Lung (tissue), 10 donors: ENCODE results near the gene TTC34. TPM values are rescaled to one million over a fixed set of nuclear protein-coding genes. Genes with fewer than 3 reads are reported as not detected.
"Not testable (repeated sequence)": the region's sequence is repeated elsewhere in the genome, so short reads cannot be mapped to it uniquely, and the experiment has no call there.

ENCODE experiments used
- ATAC-seq: fragments of 200-7000 bp; cut with Tn5 transposase; one replicate; pipeline ENCODE4 v1.9.1; 2020; ENCODE audit warnings: moderate number of reproducible peaks; ENCODE audit not compliant: insufficient read depth, low FRiP score
- DNase-seq, 3 donors: peaks; one replicate each; pipeline ENCODE4 v3.0.0-alpha.2; 2013 to 2017
- H3K27ac ChIP-seq, 2 donors: one replicate each; pipeline ENCODE4 v1.5.1; 2013; ENCODE audit warnings: mild to moderate bottlenecking in 2 of 2, moderate library complexity in 2 of 2, control low read depth in 1 of 2, inconsistent platforms in 1 of 2, low read depth in 1 of 2, low read length in 1 of 2
- H3K27me3 ChIP-seq, 3 donors: one replicate each; pipeline ENCODE4 v1.5.1; 2013; ENCODE audit warnings: low read length in 2 of 3; ENCODE audit not compliant: control insufficient read depth in 3 of 3, insufficient read depth in 3 of 3
- H3K36me3 ChIP-seq, 4 donors: one replicate each; pipeline ENCODE4 v1.5.1; 2013; ENCODE audit warnings: low read length in 4 of 4, mild to moderate bottlenecking in 1 of 4, moderate library complexity in 1 of 4; ENCODE audit not compliant: control insufficient read depth in 4 of 4, insufficient read depth in 4 of 4
- H3K4me1 ChIP-seq, 5 donors: one replicate each; pipeline ENCODE4 v1.5.1; 2013; ENCODE audit warnings: low read length in 5 of 5, mild to moderate bottlenecking in 2 of 5, moderate library complexity in 1 of 5; ENCODE audit not compliant: control insufficient read depth in 5 of 5, insufficient read depth in 5 of 5
- H3K4me3 ChIP-seq: one replicate; pipeline ENCODE4 v1.5.1; 2013; ENCODE audit warnings: mild to moderate bottlenecking, control low read depth, moderate library complexity
- H3K9ac ChIP-seq, 2 donors: one replicate each; pipeline ENCODE4 v1.5.1; 2013; ENCODE audit warnings: low read length in 2 of 2, control low read depth in 1 of 2; ENCODE audit not compliant: insufficient read depth in 1 of 2
- H3K9me3 ChIP-seq, 4 donors: one replicate each; pipeline ENCODE4 v1.5.1; 2013; ENCODE audit warnings: low read length in 3 of 4, mild to moderate bottlenecking in 1 of 4, moderate library complexity in 1 of 4; ENCODE audit not compliant: control insufficient read depth in 4 of 4, insufficient read depth in 3 of 4
- WGBS, 2 donors: extraction: QIAGEN DNeasy Blood & Tissue Kit; methylation state at CpG; one replicate each; pipeline ENCODE4 v1.1.7; 2013; 5-methylcytosine and 5-hydroxymethylcytosine counted together
- polyA plus RNA-seq, 2 donors: library from polyadenylated mRNA; stranded (reverse); fragments of 200-250 nt; gene quantifications; one replicate each; pipeline ENCODE4 v1.2.1, GENCODE V29; 2013
- total RNA-seq, 2 donors: library from RNA; depleted of rRNA in 1 of 2; stranded (reverse); fragments of >200 nt in 1 of 2; gene quantifications; one replicate each; pipeline ENCODE4 v1.2.1, GENCODE V29; 2014 to 2021
- donor health status: Bipolar disorder and iron deficiency.
- donor health status: healthy.
- donor health status: DM: yes; HTN: yes; CAD: no.

Gene TTC34
- total and polyA plus RNA-seq, 4 donors = 0.30 to 3.3 (median 0.75) TPM

DNA sequence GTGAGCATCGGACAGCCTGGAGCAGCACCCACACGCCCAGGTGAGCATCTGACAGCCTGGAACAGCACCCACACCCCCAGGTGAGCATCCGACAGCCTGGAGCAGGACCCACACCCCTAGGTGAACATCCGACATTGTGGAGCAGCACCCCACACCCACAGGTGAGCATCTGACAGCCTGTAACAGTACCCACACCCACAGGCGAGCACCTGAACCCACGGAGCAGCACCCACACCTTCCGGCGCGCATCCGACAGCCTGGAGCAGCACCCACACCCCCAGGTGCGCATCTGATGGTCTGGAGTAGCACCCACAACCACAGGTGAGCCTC lies 113.2 kb downstream of the TTC34 start:
- not testable (repeated sequence) for H3K36me3 ChIP-seq, H3K27ac ChIP-seq, H3K4me3 ChIP-seq, H3K27me3 ChIP-seq, H3K9ac ChIP-seq, H3K4me1 ChIP-seq, H3K9me3 ChIP-seq, DNase-seq, ATAC-seq
- 56 to 60% methylated on average over 11 of the region's 11 CpGs for WGBS, 2 donors

GRCh38 chr1:2687638-2688335 lies 113.7 kb downstream of the TTC34 start:
- not testable (repeated sequence) for H3K9me3 ChIP-seq, ATAC-seq, H3K4me3 ChIP-seq, DNase-seq, H3K9ac ChIP-seq, H3K4me1 ChIP-seq, H3K27me3 ChIP-seq, H3K36me3 ChIP-seq, H3K27ac ChIP-seq
- WGBS, 2 donors = 46 to 51% methylated on average over 14 to 16 of the region's 17 CpGs

DNA sequence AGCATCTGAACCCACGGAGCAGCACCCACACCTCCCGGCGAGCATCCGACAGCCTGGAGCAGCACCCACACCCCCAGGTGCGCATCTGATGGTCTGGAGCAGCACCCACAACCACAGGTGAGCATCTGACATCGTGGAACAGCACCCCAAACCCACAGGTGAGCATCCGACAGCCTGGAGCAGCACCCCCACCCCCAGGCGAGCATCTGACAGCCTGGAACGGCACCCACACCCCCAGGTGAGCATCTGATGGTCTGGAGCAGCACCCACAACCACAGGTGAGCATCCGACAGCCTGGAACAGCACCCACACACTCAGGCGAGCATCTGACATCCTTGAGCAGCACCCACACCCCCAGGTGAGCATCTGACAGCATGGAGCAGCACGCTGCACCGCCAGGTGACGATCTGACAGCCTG lies 114.3 kb downstream of the TTC34 start:
- H3K9ac ChIP-seq, H3K36me3 ChIP-seq, ATAC-seq, H3K27me3 ChIP-seq, DNase-seq, H3K4me1 ChIP-seq, H3K27ac ChIP-seq, H3K9me3 ChIP-seq, H3K4me3 ChIP-seq: not testable (repeated sequence)
- WGBS, 2 donors = 52 to 60% methylated on average over 14 of the region's 14 CpGs

GRCh38 chr1:2686091-2686863 lies 115.2 kb downstream of the TTC34 start:
- not testable (repeated sequence) for H3K27me3 ChIP-seq, ATAC-seq, H3K27ac ChIP-seq, DNase-seq, H3K9me3 ChIP-seq, H3K4me1 ChIP-seq, H3K36me3 ChIP-seq, H3K9ac ChIP-seq, H3K4me3 ChIP-seq
- WGBS, 2 donors = 42 to 44% methylated on average over 16 to 20 of the region's 23 CpGs

DNA sequence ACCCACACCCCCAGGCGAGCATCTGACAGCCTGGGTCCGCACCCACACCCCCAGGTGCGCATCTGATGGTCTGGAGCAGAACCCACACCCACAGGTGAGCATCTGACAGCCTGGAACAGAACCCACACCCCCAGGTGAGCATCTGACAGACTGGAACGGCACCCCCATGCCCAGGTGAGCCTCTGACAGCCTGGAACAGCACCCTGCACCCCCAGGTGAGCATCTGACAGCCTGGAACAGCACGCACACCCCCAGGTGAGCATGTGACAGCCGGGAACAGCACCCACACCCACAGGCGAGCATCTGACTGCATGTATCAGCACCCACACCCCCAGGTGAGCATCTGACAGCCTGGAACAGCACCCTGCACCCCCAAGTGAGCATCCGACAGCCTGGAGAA lies 115.8 kb downstream of the TTC34 start:
- H3K4me3 ChIP-seq, H3K9ac ChIP-seq, H3K27ac ChIP-seq, H3K4me1 ChIP-seq, H3K36me3 ChIP-seq, H3K9me3 ChIP-seq, ATAC-seq, DNase-seq, H3K27me3 ChIP-seq: not testable (repeated sequence)
- 34 to 38% methylated on average over 4 to 5 of the region's 8 CpGs for WGBS, 2 donors

GRCh38 chr1:2684878-2685277 lies 116.6 kb downstream of the TTC34 start:
- H3K4me1 ChIP-seq, H3K9ac ChIP-seq, H3K4me3 ChIP-seq, H3K27me3 ChIP-seq, H3K27ac ChIP-seq, DNase-seq, ATAC-seq, H3K9me3 ChIP-seq, H3K36me3 ChIP-seq: not testable (repeated sequence)
- WGBS, 2 donors = 32 to 40% methylated on average over 9 of the region's 9 CpGs

DNA sequence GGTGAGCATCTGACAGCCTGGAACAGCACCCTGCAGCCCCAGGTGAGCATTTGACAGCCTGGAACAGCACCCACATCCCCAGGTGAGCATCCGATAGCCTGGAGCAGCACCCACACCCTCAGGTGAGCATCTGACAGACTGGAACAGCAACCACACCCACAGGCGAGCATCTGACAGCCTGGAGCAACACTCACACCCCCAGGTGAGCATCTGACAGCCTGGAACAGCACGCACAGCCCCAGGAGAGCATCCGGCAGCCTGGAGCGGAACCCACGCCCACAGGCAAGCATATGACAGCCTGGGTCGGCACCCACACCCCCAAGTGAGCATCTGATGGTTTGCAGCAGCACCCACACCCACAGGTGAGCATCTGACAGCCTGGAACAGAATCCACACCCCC lies 117.5 kb downstream of the TTC34 start:
- not testable (repeated sequence) for H3K27me3 ChIP-seq, H3K4me1 ChIP-seq, H3K4me3 ChIP-seq, H3K9ac ChIP-seq, ATAC-seq, H3K36me3 ChIP-seq, H3K27ac ChIP-seq, H3K9me3 ChIP-seq
- WGBS, 2 donors = 52 to 59% methylated on average over 7 of the region's 7 CpGs
- peak in 1 of 3 donors; percentile 13 for DNase-seq

DNA sequence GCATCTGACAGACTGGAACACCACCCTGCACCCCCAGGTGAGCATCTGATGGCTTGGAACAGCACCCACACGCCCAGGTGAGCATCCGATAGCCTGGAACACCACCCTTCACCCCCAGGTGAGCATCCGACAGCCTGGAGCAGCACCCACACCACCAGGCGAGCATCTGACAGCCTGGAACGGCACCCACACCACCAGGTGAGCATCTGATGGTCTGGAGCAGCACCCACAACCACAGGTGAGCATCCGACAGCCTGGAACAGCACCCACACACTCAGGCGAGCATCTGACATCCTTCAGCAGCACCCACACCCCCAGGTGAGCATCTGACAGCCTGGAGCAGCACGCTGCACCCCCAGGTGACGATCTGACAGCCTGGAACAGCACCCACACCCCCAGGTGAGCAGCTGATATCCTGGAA lies 118.2 kb downstream of the TTC34 start:
- not testable (repeated sequence) for H3K4me3 ChIP-seq, H3K27me3 ChIP-seq, H3K9me3 ChIP-seq, H3K27ac ChIP-seq, DNase-seq, ATAC-seq, H3K4me1 ChIP-seq, H3K9ac ChIP-seq, H3K36me3 ChIP-seq
- 32 to 40% methylated on average over 8 to 9 of the region's 9 CpGs for WGBS, 2 donors
